HEK293 (cell line): ENCODE measurements around the gene CCDC142.
A peak's percentile ranks its signal among the peaks of the same experiment; 100 is the strongest.

Source experiments
- BCL6B ChIP-seq: fragments of 450-650 bp; formaldehyde crosslinking; IDR thresholded peaks from 2 replicates; pipeline ENCODE4 v1.5.1; 2017; ENCODE audit warnings: missing biosample characterization, missing genetic modification characterization
- CTCF ChIP-seq: fragments of 450-650 bp; formaldehyde crosslinking; IDR thresholded peaks from 2 replicates; pipeline ENCODE4 v1.5.1; 2016; ENCODE audit warnings: missing biosample characterization, missing genetic modification characterization
- GFI1B ChIP-seq: fragments of 450-650 bp; formaldehyde crosslinking; IDR thresholded peaks from 2 replicates; pipeline ENCODE4 v1.5.1; 2016; ENCODE audit warnings: missing biosample characterization, missing genetic modification characterization
- GLI4 ChIP-seq: fragments of 450-650 bp; formaldehyde crosslinking; IDR thresholded peaks from 2 replicates; pipeline ENCODE4 v1.5.1; 2016; ENCODE audit warnings: missing biosample characterization, missing genetic modification characterization
- KLF1 ChIP-seq: fragments of 450-650 bp; formaldehyde crosslinking; IDR thresholded peaks from 2 replicates; pipeline ENCODE4 v1.5.1; 2016; ENCODE audit warnings: missing biosample characterization, missing genetic modification characterization
- PRDM6 ChIP-seq: fragments of 450-650 bp; formaldehyde crosslinking; IDR thresholded peaks from 2 replicates; pipeline ENCODE4 v1.5.1; 2017; ENCODE audit warnings: missing biosample characterization, missing genetic modification characterization
- SP7 ChIP-seq: fragments of 450-650 bp; formaldehyde crosslinking; IDR thresholded peaks from 2 replicates; pipeline ENCODE4 v1.5.1; 2016; ENCODE audit warnings: missing biosample characterization, missing genetic modification characterization
- ZBTB48 ChIP-seq: fragments of 450-650 bp; formaldehyde crosslinking; IDR thresholded peaks from 2 replicates; pipeline ENCODE4 v1.5.1; 2016; ENCODE audit warnings: missing biosample characterization, missing genetic modification characterization
- ZBTB6 ChIP-seq: fragments of 450-650 bp; formaldehyde crosslinking; IDR thresholded peaks from 2 replicates; pipeline ENCODE4 v1.5.1; 2017; ENCODE audit warnings: missing biosample characterization, missing genetic modification characterization
- ZEB2 ChIP-seq: fragments of 450-650 bp; formaldehyde crosslinking; IDR thresholded peaks from 2 replicates; pipeline ENCODE4 v1.5.1; 2016; ENCODE audit warnings: missing biosample characterization, missing genetic modification characterization
- ZFP3 ChIP-seq: fragments of 450-650 bp; formaldehyde crosslinking; IDR thresholded peaks from 2 replicates; pipeline ENCODE4 v1.5.1; 2016; ENCODE audit warnings: low read depth, missing biosample characterization, missing genetic modification characterization
- ZFP37 ChIP-seq: fragments of 450-650 bp; formaldehyde crosslinking; IDR thresholded peaks from 2 replicates; pipeline ENCODE4 v1.5.1; 2016; ENCODE audit warnings: missing biosample characterization, missing genetic modification characterization
- ZIC2 ChIP-seq: fragments of 450-650 bp; formaldehyde crosslinking; IDR thresholded peaks from 2 replicates; pipeline ENCODE4 v1.5.1; 2016; ENCODE audit warnings: missing biosample characterization, missing genetic modification characterization
- ZNF10 ChIP-seq: fragments of 450-650 bp; formaldehyde crosslinking; IDR thresholded peaks from 2 replicates; pipeline ENCODE4 v1.5.1; 2017; ENCODE audit warnings: missing biosample characterization, missing genetic modification characterization
- ZNF146 ChIP-seq: fragments of 450-650 bp; formaldehyde crosslinking; IDR thresholded peaks from 2 replicates; pipeline ENCODE4 v1.5.1; 2016; ENCODE audit warnings: missing biosample characterization, missing genetic modification characterization
- ZNF155 ChIP-seq: fragments of 450-650 bp; formaldehyde crosslinking; IDR thresholded peaks from 2 replicates; pipeline ENCODE4 v1.5.1; 2016; ENCODE audit warnings: missing biosample characterization, missing genetic modification characterization
- ZNF2 ChIP-seq: fragments of 450-650 bp; formaldehyde crosslinking; IDR thresholded peaks from 2 replicates; pipeline ENCODE4 v1.5.1; 2016; ENCODE audit warnings: missing biosample characterization, missing genetic modification characterization
- ZNF223 ChIP-seq: fragments of 450-650 bp; formaldehyde crosslinking; IDR thresholded peaks from 2 replicates; pipeline ENCODE4 v1.5.1; 2016; ENCODE audit warnings: missing biosample characterization, missing genetic modification characterization
- ZNF354C ChIP-seq: fragments of 450-650 bp; formaldehyde crosslinking; IDR thresholded peaks from 2 replicates; pipeline ENCODE4 v1.5.1; 2016; ENCODE audit warnings: missing biosample characterization, missing genetic modification characterization, low read depth, borderline replicate concordance
- ZNF404 ChIP-seq: fragments of 450-650 bp; formaldehyde crosslinking; IDR thresholded peaks from 2 replicates; pipeline ENCODE4 v1.5.1; 2017; ENCODE audit warnings: missing biosample characterization, missing genetic modification characterization
- ZNF449 ChIP-seq: fragments of 450-650 bp; formaldehyde crosslinking; IDR thresholded peaks from 2 replicates; pipeline ENCODE4 v1.5.1; 2017; ENCODE audit warnings: missing biosample characterization, mild to moderate bottlenecking, missing genetic modification characterization, moderate library complexity
- ZNF48 ChIP-seq: fragments of 450-650 bp; formaldehyde crosslinking; IDR thresholded peaks from 2 replicates; pipeline ENCODE4 v1.5.1; 2016; ENCODE audit warnings: missing biosample characterization, missing genetic modification characterization
- ZNF510 ChIP-seq: fragments of 450-650 bp; formaldehyde crosslinking; IDR thresholded peaks from 2 replicates; pipeline ENCODE4 v1.5.1; 2018; ENCODE audit warnings: mild to moderate bottlenecking, missing genetic modification characterization, missing biosample characterization; ENCODE audit not compliant: insufficient replicate concordance
- ZNF514 ChIP-seq: fragments of 450-650 bp; formaldehyde crosslinking; IDR thresholded peaks from 2 replicates; pipeline ENCODE4 v1.5.1; 2016; ENCODE audit warnings: missing biosample characterization, missing genetic modification characterization
- ZNF521 ChIP-seq: fragments of 450-650 bp; formaldehyde crosslinking; IDR thresholded peaks from 2 replicates; pipeline ENCODE4 v1.5.1; 2017; ENCODE audit warnings: missing biosample characterization, mild to moderate bottlenecking, missing genetic modification characterization
- ZNF530 ChIP-seq: fragments of 450-650 bp; formaldehyde crosslinking; IDR thresholded peaks from 2 replicates; pipeline ENCODE4 v1.5.1; 2016; ENCODE audit warnings: low read depth, missing biosample characterization, missing genetic modification characterization
- ZNF544 ChIP-seq: fragments of 450-650 bp; formaldehyde crosslinking; IDR thresholded peaks from 2 replicates; pipeline ENCODE4 v1.5.0; 2017; ENCODE audit warnings: missing biosample characterization, missing genetic modification characterization
- ZNF664 ChIP-seq: fragments of 450-650 bp; formaldehyde crosslinking; IDR thresholded peaks from 2 replicates; pipeline ENCODE4 v1.5.1; 2016; ENCODE audit warnings: missing biosample characterization, missing genetic modification characterization
- ZNF707 ChIP-seq: fragments of 450-650 bp; formaldehyde crosslinking; IDR thresholded peaks from 2 replicates; pipeline ENCODE4 v1.5.1; 2016; ENCODE audit warnings: missing biosample characterization, missing genetic modification characterization
- ZNF768 ChIP-seq: fragments of 450-650 bp; formaldehyde crosslinking; IDR thresholded peaks from 2 replicates; pipeline ENCODE4 v1.5.1; 2018; ENCODE audit warnings: missing biosample characterization, mild to moderate bottlenecking, missing genetic modification characterization
- ZNF785 ChIP-seq: fragments of 450-650 bp; formaldehyde crosslinking; IDR thresholded peaks from 2 replicates; pipeline ENCODE4 v1.5.1; 2016; ENCODE audit warnings: missing biosample characterization, missing genetic modification characterization
- ZSCAN5A ChIP-seq: fragments of 450-650 bp; formaldehyde crosslinking; IDR thresholded peaks from 2 replicates; pipeline ENCODE4 v1.5.1; 2016; ENCODE audit warnings: missing biosample characterization, missing genetic modification characterization

CCDC142 gene

GRCh38 chr2:74457549-74458131 lies 25.2 kb downstream of the CCDC142 start (continued):
- no peak for TF ChIP-seq ZNF514 (tag by site-specific recombination)
- no peak for TF ChIP-seq ZNF404
- TF ChIP-seq ZNF768 (tag by site-specific recombination), result no peak
- peak; percentile 38; the same call in 1 of the 2 replicates for TF ChIP-seq KLF1
- peak; percentile 68; the same call in 1 of the 2 replicates for TF ChIP-seq ZFP37
- TF ChIP-seq ZNF510, result no peak
- no peak for TF ChIP-seq ZNF155
- TF ChIP-seq ZIC2 (tag by site-specific recombination), result peak; percentile 52; the same call in 1 of the 2 replicates
- no peak for TF ChIP-seq ZNF449
- no peak for TF ChIP-seq ZNF223 (tag by site-specific recombination)
- TF ChIP-seq ZNF10 (tag by site-specific recombination), result no peak
- TF ChIP-seq GFI1B, result no peak
- TF ChIP-seq ZNF354C (tag by site-specific recombination), result no peak
- no peak for TF ChIP-seq ZNF530 (tag by site-specific recombination)
- TF ChIP-seq ZNF521 (tag by site-specific recombination), result no peak
- no peak for TF ChIP-seq ZNF664 (tag by site-specific recombination)
- TF ChIP-seq ZNF785 (tag by site-specific recombination), result no peak
- no peak for TF ChIP-seq PRDM6 (tag by site-specific recombination)
- peak; percentile 84 for TF ChIP-seq ZEB2 (tag by site-specific recombination)
- TF ChIP-seq BCL6B (tag by site-specific recombination), result no peak
- TF ChIP-seq ZNF707 (tag by site-specific recombination), result no peak
- no peak for TF ChIP-seq ZNF544 (tag by site-specific recombination)
- no peak for TF ChIP-seq ZBTB6 (tag by site-specific recombination)
- TF ChIP-seq ZSCAN5A (tag by site-specific recombination), result no peak; the same call in 1 of the 2 replicates
- TF ChIP-seq SP7 (tag by site-specific recombination), result peak; percentile 66
- peak; percentile 72; the same call in 1 of the 2 replicates for TF ChIP-seq ZNF2 (tag by site-specific recombination)
- no peak for TF ChIP-seq CTCF (tag by site-specific recombination)
- no peak for TF ChIP-seq ZNF146 (tag by site-specific recombination)
- TF ChIP-seq ZNF48 (tag by site-specific recombination), result no peak
- TF ChIP-seq ZFP3 (tag by site-specific recombination), result no peak
- TF ChIP-seq ZBTB48 (tag by site-specific recombination), result peak; percentile 28; the same call in 1 of the 2 replicates
- no peak for TF ChIP-seq GLI4
